IMR-90 (cell line): ENCODE results near the gene EPN1. TPM values are rescaled to one million over a fixed set of nuclear protein-coding genes. Genes with fewer than 3 reads are reported as not detected.

ENCODE experiments used
- ATAC-seq: fragments of 200-7000 bp; cut with Tn5 transposase; 2 replicates; pipeline ENCODE4 v1.9.1; 2020; ENCODE audit warnings: low read depth, mild to moderate bottlenecking, moderate library complexity
- BruUV-seq: library from RNA; stranded (reverse); fragments of 400-500 nt; replicated peaks from 2 replicates; lab custom pipeline; 2021; lab: Mats Ljungman, UMichigan
- CTCF ChIA-PET: fragments of 300-600 bp; formaldehyde crosslinking; extraction: SDS; loops from one replicate; lab custom pipeline; 2021; ENCODE audit warnings: antibody characterized with exemption; lab: Yijun Ruan, JAX
- POLR2A ChIA-PET: fragments of 300-600 bp; sonication (Branson Sonifier 250); formaldehyde crosslinking; loops from one replicate; lab custom pipeline; 2022; ENCODE audit warnings: antibody characterized with exemption; ENCODE audit not compliant: unreplicated experiment; lab: Charles Lee
- DNase-seq: peaks from one replicate; pipeline ENCODE4 v3.0.0; 2013
- H2AFZ ChIP-seq: replicated peaks from 2 replicates; pipeline ENCODE3; 2013; ENCODE audit warnings: low read length, mild to moderate bottlenecking; ENCODE audit not compliant: poor library complexity
- H2AK5ac ChIP-seq: 2 replicates; pipeline ENCODE4 v1.6.1; 2013; ENCODE audit warnings: low read depth, low read length, inconsistent platforms
- H2AK9ac ChIP-seq: replicated peaks from 2 replicates; pipeline ENCODE3; 2013; ENCODE audit warnings: mild to moderate bottlenecking, low read depth, low read length, moderate library complexity; ENCODE audit not compliant: poor library complexity
- H2BK120ac ChIP-seq: 2 replicates; pipeline ENCODE4 v1.6.1; 2013; ENCODE audit warnings: low read depth, low read length, inconsistent platforms
- H2BK15ac ChIP-seq: 3 replicates; pipeline ENCODE4 v1.6.1; 2013; ENCODE audit warnings: low read depth, low read length, inconsistent platforms
- H2BK20ac ChIP-seq: 2 replicates; pipeline ENCODE4 v1.6.1; 2013; ENCODE audit warnings: low read depth, mild to moderate bottlenecking, inconsistent platforms, low read length, moderate library complexity
- H2BK5ac ChIP-seq: 2 replicates; pipeline ENCODE4 v1.6.1; 2013; ENCODE audit warnings: mild to moderate bottlenecking, low read depth, low read length, inconsistent platforms; ENCODE audit not compliant: poor library complexity, severe bottlenecking
- H3K14ac ChIP-seq: replicated peaks from 2 replicates; pipeline ENCODE4 v1.6.1; 2013; ENCODE audit warnings: low read depth, low read length, inconsistent platforms
- H3K18ac ChIP-seq: 2 replicates; pipeline ENCODE4 v1.6.1; 2013; ENCODE audit warnings: low read depth, low read length, control low read depth
- H3K23ac ChIP-seq: 2 replicates; pipeline ENCODE4 v1.6.1; 2013; ENCODE audit warnings: low read depth, low read length, inconsistent platforms
- H3K27ac ChIP-seq: 2 replicates; pipeline ENCODE4 v1.5.1; 2013; ENCODE audit warnings: mild to moderate bottlenecking, control low read depth, low read length; ENCODE audit not compliant: insufficient read depth
- H3K27me3 ChIP-seq: 2 replicates; pipeline ENCODE4 v1.6.1; 2013; ENCODE audit warnings: low read length; ENCODE audit not compliant: control insufficient read depth, insufficient read depth
- H3K36me3 ChIP-seq: 2 replicates; pipeline ENCODE4 v1.6.1; 2013; ENCODE audit warnings: low read length, mixed read lengths; ENCODE audit not compliant: control insufficient read depth, insufficient read depth
- H3K4ac ChIP-seq: 2 replicates; pipeline ENCODE4 v1.6.1; 2013; ENCODE audit warnings: low read depth, low read length, inconsistent platforms
- H3K4me1 ChIP-seq: 2 replicates; pipeline ENCODE4 v1.6.1; 2013; ENCODE audit warnings: low read length, mixed read lengths; ENCODE audit not compliant: control insufficient read depth, insufficient read depth
- H3K4me2 ChIP-seq: 2 replicates; pipeline ENCODE4 v1.6.1; 2013; ENCODE audit warnings: low read depth, mild to moderate bottlenecking, control low read depth, low read length, moderate library complexity
- H3K4me3 ChIP-seq: 2 replicates; pipeline ENCODE4 v1.5.1; 2013; ENCODE audit warnings: low read depth, mild to moderate bottlenecking, control low read depth, low read length, moderate library complexity; ENCODE audit not compliant: insufficient read depth
- H3K56ac ChIP-seq: 2 replicates; pipeline ENCODE4 v1.6.1; 2013; ENCODE audit warnings: low read length, inconsistent platforms; ENCODE audit not compliant: insufficient read depth; ENCODE audit errors: extremely low read depth
- H3K79me1 ChIP-seq, 2 experiments: 2 replicates each; pipeline ENCODE4 v1.6.1; 2013; ENCODE audit warnings: low read length in 2 of 2, inconsistent platforms in 1 of 2, low read depth in 1 of 2
- H3K9ac ChIP-seq: 2 replicates; pipeline ENCODE4 v1.6.1; 2013; ENCODE audit warnings: low read depth, low read length, control low read depth
- H3K9me1 ChIP-seq: 2 replicates; pipeline ENCODE4 v1.6.1; 2013; ENCODE audit warnings: low read length, inconsistent platforms; ENCODE audit not compliant: insufficient read depth
- H3K9me3 ChIP-seq: 2 replicates; pipeline ENCODE4 v1.6.1; 2013; ENCODE audit warnings: low read length; ENCODE audit not compliant: control insufficient read depth, insufficient read depth
- H4K20me1 ChIP-seq: 2 replicates; pipeline ENCODE4 v1.6.1; 2013; ENCODE audit warnings: low read length, inconsistent platforms; ENCODE audit not compliant: insufficient read depth
- H4K5ac ChIP-seq: 2 replicates; pipeline ENCODE4 v1.6.1; 2013; ENCODE audit warnings: mild to moderate bottlenecking, low read depth, low read length, control low read depth
- H4K8ac ChIP-seq, 2 experiments: 2 replicates each; pipeline ENCODE4 v1.6.1; 2013; ENCODE audit warnings: low read depth in 2 of 2, low read length in 2 of 2, control low read depth in 1 of 2, inconsistent platforms in 1 of 2
- H4K91ac ChIP-seq: 2 replicates; pipeline ENCODE4 v1.6.1; 2013; ENCODE audit warnings: low read depth, low read length, inconsistent platforms; ENCODE audit not compliant: insufficient read depth
- BHLHE40 ChIP-seq: fragments of 150-350 bp; IDR thresholded peaks from 2 replicates; pipeline ENCODE4 v1.6.1; 2016; ENCODE audit warnings: mild to moderate bottlenecking, low read depth, low read length
- CEBPB ChIP-seq: IDR thresholded peaks from 2 replicates; pipeline ENCODE4 v1.6.1; 2012; ENCODE audit warnings: low read depth, low read length, improper control_type of control experiment
- CHD1 ChIP-seq: IDR thresholded peaks from 2 replicates; pipeline ENCODE4 v1.6.1; 2012; ENCODE audit warnings: low read depth, low read length, improper control_type of control experiment
- FOS ChIP-seq: fragments of 150-350 bp; IDR thresholded peaks from 2 replicates; pipeline ENCODE4 v1.6.1; 2016; ENCODE audit warnings: low read depth, low read length
- MAFK ChIP-seq: IDR thresholded peaks from 2 replicates; pipeline ENCODE4 v1.6.1; 2012; ENCODE audit warnings: low read depth, low read length, improper control_type of control experiment
- MAZ ChIP-seq: IDR thresholded peaks from 2 replicates; pipeline ENCODE4 v1.6.1; 2012; ENCODE audit warnings: low read depth, mild to moderate bottlenecking, low read length, improper control_type of control experiment, moderate library complexity, borderline replicate concordance
- MXI1 ChIP-seq: IDR thresholded peaks from 2 replicates; pipeline ENCODE4 v1.6.1; 2012; ENCODE audit warnings: low read depth, mild to moderate bottlenecking, low read length, moderate library complexity, borderline replicate concordance
- NFE2L2 ChIP-seq: fragments of 150-350 bp; IDR thresholded peaks from 2 replicates; pipeline ENCODE4 v1.6.1; 2016; ENCODE audit warnings: low read depth, mild to moderate bottlenecking, low read length
- POLR2A ChIP-seq: IDR thresholded peaks from 2 replicates; pipeline ENCODE4 v1.6.1; 2012; ENCODE audit warnings: mild to moderate bottlenecking, low read depth, low read length
- RAD21 ChIP-seq: IDR thresholded peaks from 2 replicates; pipeline ENCODE4 v1.6.1; 2012; ENCODE audit warnings: low read length, improper control_type of control experiment
- RCOR1 ChIP-seq: IDR thresholded peaks from 2 replicates; pipeline ENCODE4 v1.6.1; 2012; ENCODE audit warnings: mild to moderate bottlenecking, low read length, improper control_type of control experiment; ENCODE audit not compliant: insufficient replicate concordance
- RFX5 ChIP-seq: IDR thresholded peaks from 2 replicates; pipeline ENCODE4 v1.8.0; 2012; ENCODE audit warnings: low read depth, mild to moderate bottlenecking, low read length, moderate library complexity
- SMC3 ChIP-seq: fragments of 150-350 bp; IDR thresholded peaks from 2 replicates; pipeline ENCODE4 v1.6.1; 2016; ENCODE audit warnings: low read depth, mild to moderate bottlenecking, antibody characterized with exemption, low read length, moderate library complexity
- WGBS, 2 experiments: methylation state at CpG; one replicate each; pipeline versions ENCODE4 v1.1.5 to v1.1.7; 2013; ENCODE audit warnings: missing lambda C conversion rate in 2 of 2; ENCODE audit not compliant: insufficient read length in 1 of 2; ENCODE audit errors: extremely low coverage in 2 of 2; 5-methylcytosine and 5-hydroxymethylcytosine counted together
- dilution Hi-C: fragments of 300-500 bp; cut with HindIII; formaldehyde crosslinking; loops from one replicate; pipeline ENCODE4 v1.14.3; 2018; ENCODE audit warnings: low sequenced_read_pairs; ENCODE audit not compliant: unreplicated experiment
- in situ Hi-C: fragments of 300-500 bp; cut with MboI; formaldehyde crosslinking; loops from 3 replicates; pipeline ENCODE4 v1.14.3; 2019; ENCODE audit warnings: low sequenced_read_pairs, inconsistent platforms, mixed read lengths
- intact Hi-C: fragments of 100-400 bp; cut with micrococcal nuclease; formaldehyde crosslinking; loops from 2 replicates; pipeline ENCODE4 v1.10.0; 2022
- polyA plus RNA-seq, 3 experiments: library from polyadenylated mRNA; depleted of rRNA; stranded (reverse); fragments of >200 nt; gene quantifications; 2 replicates each; pipeline ENCODE4 v1.2.3, GENCODE V29; 2012; ENCODE audit warnings: low replicate concordance in 1 of 3
- total RNA-seq: library from RNA; depleted of rRNA; stranded (reverse); fragments of >200 nt; gene quantifications from 2 replicates; pipeline ENCODE4 v1.2.3, GENCODE V29; 2012
- TF ChIP-seq, protein P1 (sequence below): fragments of 150-350 bp; IDR thresholded peaks from 2 replicates; pipeline ENCODE4 v1.6.1; 2016; ENCODE audit warnings: low read depth, mild to moderate bottlenecking, low read length, moderate library complexity, borderline replicate concordance
- TF ChIP-seq, protein P2 (sequence below): fragments of 150-350 bp; IDR thresholded peaks from 2 replicates; pipeline ENCODE4 v1.6.1; 2017; ENCODE audit warnings: mild to moderate bottlenecking, antibody characterized with exemption, low read length, low read depth
- TF ChIP-seq, protein P3 (sequence below): conservative IDR thresholded peaks from 2 replicates; pipeline ENCODE4 v1.5.1; 2012; ENCODE audit warnings: mild to moderate bottlenecking, low read depth, low read length, improper control_type of control experiment

The EPN1 gene
- total and polyA plus RNA-seq, 2 of the 4 experiments (the other 2 are of a cell fraction), result 19.0 to 122 TPM

DNA sequence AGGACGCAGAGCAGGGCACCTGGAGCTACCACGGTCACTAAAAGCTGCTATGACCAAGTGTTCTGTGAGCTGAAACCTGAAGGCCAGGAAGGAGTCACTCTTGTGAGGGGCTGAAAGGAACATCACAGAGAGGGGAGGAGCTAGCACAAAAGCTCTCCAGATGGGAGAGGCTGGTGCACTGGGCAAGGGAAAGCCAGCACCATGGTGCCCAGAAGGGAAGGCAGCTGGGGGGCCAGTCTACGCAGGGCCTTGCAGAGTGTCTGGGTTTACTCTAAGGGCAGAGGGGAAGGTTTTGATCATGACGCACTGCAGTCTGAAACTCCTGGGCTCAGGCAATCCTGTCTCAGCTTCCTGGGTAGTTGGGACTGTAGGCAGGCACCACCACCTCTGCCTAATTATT, 38.3 kb upstream of the EPN1 start:
- H3K4ac ChIP-seq, result no peak overlapping the region
- no peak overlapping the region for H3K14ac ChIP-seq
- no peak overlapping the region for H2BK20ac ChIP-seq
- H3K27me3 ChIP-seq, result no peaks in the 10 kb centered on the region
- DNase-seq (no peak), ATAC-seq (no peak)
- TF ChIP-seq FOS (no peak), MAZ (no peak), CHD1 (no peak), NFE2L2 (no peak), CEBPB (no peak), POLR2A (no peak), MXI1 (no peak), SMC3 (no peak), MAFK (no peak), RFX5 (no peak), RCOR1 (no peak), BHLHE40 (no peak), RAD21 (no peak)
- TF ChIP-seq, protein P1, sequence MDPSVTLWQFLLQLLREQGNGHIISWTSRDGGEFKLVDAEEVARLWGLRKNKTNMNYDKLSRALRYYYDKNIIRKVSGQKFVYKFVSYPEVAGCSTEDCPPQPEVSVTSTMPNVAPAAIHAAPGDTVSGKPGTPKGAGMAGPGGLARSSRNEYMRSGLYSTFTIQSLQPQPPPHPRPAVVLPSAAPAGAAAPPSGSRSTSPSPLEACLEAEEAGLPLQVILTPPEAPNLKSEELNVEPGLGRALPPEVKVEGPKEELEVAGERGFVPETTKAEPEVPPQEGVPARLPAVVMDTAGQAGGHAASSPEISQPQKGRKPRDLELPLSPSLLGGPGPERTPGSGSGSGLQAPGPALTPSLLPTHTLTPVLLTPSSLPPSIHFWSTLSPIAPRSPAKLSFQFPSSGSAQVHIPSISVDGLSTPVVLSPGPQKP, result no peak
- TF ChIP-seq, protein P2, sequence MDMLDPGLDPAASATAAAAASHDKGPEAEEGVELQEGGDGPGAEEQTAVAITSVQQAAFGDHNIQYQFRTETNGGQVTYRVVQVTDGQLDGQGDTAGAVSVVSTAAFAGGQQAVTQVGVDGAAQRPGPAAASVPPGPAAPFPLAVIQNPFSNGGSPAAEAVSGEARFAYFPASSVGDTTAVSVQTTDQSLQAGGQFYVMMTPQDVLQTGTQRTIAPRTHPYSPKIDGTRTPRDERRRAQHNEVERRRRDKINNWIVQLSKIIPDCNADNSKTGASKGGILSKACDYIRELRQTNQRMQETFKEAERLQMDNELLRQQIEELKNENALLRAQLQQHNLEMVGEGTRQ, result no peak
- TF ChIP-seq, protein P3, sequence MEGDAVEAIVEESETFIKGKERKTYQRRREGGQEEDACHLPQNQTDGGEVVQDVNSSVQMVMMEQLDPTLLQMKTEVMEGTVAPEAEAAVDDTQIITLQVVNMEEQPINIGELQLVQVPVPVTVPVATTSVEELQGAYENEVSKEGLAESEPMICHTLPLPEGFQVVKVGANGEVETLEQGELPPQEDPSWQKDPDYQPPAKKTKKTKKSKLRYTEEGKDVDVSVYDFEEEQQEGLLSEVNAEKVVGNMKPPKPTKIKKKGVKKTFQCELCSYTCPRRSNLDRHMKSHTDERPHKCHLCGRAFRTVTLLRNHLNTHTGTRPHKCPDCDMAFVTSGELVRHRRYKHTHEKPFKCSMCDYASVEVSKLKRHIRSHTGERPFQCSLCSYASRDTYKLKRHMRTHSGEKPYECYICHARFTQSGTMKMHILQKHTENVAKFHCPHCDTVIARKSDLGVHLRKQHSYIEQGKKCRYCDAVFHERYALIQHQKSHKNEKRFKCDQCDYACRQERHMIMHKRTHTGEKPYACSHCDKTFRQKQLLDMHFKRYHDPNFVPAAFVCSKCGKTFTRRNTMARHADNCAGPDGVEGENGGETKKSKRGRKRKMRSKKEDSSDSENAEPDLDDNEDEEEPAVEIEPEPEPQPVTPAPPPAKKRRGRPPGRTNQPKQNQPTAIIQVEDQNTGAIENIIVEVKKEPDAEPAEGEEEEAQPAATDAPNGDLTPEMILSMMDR, result no peak
- no peak overlapping the region for H3K18ac ChIP-seq
- H4K91ac ChIP-seq, result no peak overlapping the region
- H4K5ac ChIP-seq, result no peak overlapping the region
- H3K56ac ChIP-seq, result no peak overlapping the region
- H4K8ac ChIP-seq, result no peak overlapping the region
- H2BK15ac ChIP-seq, result no peak overlapping the region
- in situ Hi-C loops, result loop anchor here (25.0 kb wide), 2 partner anchors 349 to 524 kb away; partner anchors contain the start of genes BRSK1, HSPBP1 and PPP1R12C
- BruUV-seq, result no TSS peak
- H3K4me1 ChIP-seq, result peaks cover 11% of the 10 kb centered on the region
- no peak overlapping the region for H2BK5ac ChIP-seq
- H3K9me3 ChIP-seq, result no peaks in the 10 kb centered on the region
- no peak overlapping the region for H2BK120ac ChIP-seq
- peak overlapping the region; percentile 98; the same call in 1 of the 2 replicates for H3K4me2 ChIP-seq
- POLR2A ChIA-PET, result no interaction called here
- peaks cover 18% of the 10 kb centered on the region for H3K9me1 ChIP-seq
- H3K4me3 ChIP-seq, result no peak overlapping the region
- H3K9ac ChIP-seq, result no peak overlapping the region
- dilution Hi-C loops, result no loop called here
- CTCF ChIA-PET, result interaction anchor here (1.6 kb wide), 1 partner anchor 18 kb away, joined by 4 read pairs; no protein-coding TSS in a partner anchor
- H3K23ac ChIP-seq, result no peak overlapping the region
- intact Hi-C loops, result loop anchor here (10.0 kb wide), 1 partner anchor 428 kb away; no protein-coding TSS in a partner anchor
- H2AK5ac ChIP-seq, result 0 out of 2 replicates have a peak overlapping the region, but pooled peaks have one; percentile 0
- 92% methylated on average over 2 of the region's 4 CpGs; no CpG with 5 or more reads in 1 of the 2 experiments for WGBS, 2 experiments
- peaks cover 4% of the 10 kb centered on the region; the same call in 1 of the 2 replicates for H3K36me3 ChIP-seq
- 0 out of 2 replicates have a peak, but pooled peaks cover 9% of the 10 kb centered on the region for H4K20me1 ChIP-seq
- no peak overlapping the region for H3K27ac ChIP-seq
- no peak overlapping the region for H2AK9ac ChIP-seq
- no peak overlapping the region for H2AFZ ChIP-seq
- H3K79me1 ChIP-seq, result peaks cover 31 to 66% of the 10 kb centered on the region in 2 experiments
